HG03108 (cell line): ENCODE results near the gene TMC6.
"Not testable (repeated sequence)": the region's sequence is repeated elsewhere in the genome, so short reads cannot be mapped to it uniquely, and the experiment has no call there.

Experiments used
- ATAC-seq: cut with Tn5 transposase; IDR thresholded peaks from one replicate; pipeline ENCODE4 v1.9.1; 2021; ENCODE audit warnings: moderate library complexity; ENCODE audit not compliant: unreplicated experiment

Gene TMC6

DNA sequence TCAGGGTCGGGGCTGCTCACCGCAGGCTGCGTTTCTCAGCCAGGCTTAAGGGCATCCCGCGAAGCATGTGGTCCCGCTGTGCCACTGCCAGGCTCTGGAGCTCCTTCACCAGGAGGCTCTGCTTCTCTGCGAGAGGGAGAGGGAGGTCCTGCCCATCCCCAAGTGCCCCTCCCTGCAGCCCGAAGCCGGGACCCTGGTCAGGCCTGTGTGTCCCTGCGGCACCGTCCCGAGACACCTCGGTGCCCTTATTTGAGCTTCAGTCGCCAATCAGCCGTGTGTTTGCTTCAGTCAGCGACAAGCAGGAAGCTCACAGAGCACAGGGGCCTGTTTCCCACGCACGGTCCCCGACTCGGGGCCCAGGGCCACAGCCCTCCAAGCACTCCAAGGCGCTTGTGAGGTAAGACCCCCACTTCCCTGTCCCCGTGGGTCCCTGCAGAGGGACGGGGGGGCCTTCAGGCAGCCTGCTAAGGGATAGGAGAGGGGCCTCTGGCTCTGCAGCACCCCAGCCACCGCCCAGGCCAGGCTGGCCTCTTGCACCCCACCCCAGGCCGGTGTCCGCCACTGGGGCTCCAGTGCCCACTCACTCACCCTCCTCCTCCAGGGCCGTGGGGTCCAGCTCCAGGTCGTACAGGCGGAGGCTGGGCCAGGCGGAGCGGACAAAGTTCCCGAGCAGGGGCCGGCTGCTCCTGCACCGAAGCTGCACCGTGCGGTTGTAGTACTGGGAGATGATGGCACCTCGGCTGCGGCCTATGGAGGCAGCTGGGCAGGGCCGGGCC is 3.2 kb downstream of the TMC6 start:
- ATAC-seq, result no peak

DNA sequence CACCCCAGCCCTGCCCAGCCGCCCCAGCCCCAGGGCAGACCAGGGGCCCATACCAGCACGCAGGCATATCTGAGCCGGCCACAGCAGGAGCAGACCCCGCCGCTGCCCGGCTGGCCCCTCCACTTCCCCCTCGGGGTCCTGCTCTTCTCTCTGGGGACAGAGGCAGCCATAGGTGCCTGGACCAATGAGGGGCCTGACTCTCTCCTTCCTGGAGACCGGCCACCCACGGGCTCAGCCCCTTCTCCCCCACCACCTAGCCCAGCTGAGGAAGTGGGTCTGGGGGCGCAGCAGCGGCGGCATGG is 3.8 kb downstream of the TMC6 start:
- ATAC-seq, result no peak

DNA sequence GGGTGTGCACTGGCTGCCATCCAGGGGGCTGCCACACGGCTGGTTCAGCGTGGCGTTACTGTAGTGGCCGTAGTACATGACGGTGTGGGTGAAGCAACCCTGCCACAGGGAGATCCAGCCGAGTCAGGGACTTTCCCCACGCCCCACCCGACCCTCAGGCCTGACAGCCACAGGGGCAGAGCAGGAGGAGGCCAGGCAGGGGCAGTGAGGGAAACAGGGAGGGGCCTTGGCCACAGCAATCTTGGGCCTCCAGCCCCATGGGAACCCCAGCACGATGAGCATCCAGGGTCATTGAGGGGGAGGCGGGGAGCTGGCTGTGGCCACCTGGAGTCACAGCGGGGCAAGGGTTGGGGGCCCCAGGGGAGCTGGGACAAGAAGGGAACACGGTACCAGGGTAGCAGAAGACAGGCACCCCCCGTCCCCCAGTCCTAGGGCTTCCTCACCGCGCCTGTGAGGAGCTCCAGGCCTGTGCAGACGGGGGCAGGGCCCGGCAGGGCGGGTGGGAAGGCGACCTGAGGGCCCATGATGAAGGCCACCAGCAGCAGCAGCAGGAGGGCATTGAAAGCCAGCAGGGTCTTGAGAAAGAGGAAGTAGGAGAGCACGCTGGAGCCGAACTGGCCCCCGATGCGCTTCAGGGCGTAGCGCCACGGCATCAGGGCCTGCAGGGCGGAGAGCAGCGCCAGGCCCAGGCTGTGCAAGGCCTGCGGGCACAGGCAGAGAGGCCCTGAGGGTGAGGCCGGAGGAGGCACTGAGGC is 4.3 kb downstream of the TMC6 start:
- no peak for ATAC-seq

DNA sequence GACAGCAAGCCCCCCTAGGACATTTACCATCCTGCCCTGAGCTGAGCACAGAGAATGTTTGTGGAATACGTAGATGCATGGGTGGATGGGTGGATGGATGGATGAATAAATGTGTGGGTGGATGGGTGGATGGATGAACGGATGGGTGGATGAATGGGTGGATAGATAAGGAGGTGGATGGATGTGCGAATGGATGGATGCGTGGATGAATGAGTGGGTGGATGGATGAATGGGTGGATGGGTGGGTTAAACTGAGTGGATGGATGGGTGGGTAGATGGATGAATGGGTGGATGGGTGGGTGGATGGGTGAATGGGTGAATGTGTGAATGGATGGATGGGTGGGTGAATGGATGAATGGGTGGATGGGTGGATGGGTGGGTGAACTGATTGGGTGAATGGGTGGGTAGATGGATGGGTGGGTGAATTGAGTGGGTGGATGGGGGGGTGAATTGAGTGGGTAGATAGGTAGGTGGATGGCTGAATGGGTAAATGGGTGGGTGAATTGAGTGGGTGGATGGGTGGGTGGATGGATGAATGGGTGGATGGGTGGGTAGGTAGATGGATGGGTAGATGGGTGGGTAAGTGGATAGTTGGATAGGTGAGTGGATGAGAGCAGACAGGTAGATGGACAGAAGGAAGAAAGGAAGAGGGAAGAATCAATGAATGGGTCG is 5.2 kb downstream of the TMC6 start:
- ATAC-seq, result no peak

DNA sequence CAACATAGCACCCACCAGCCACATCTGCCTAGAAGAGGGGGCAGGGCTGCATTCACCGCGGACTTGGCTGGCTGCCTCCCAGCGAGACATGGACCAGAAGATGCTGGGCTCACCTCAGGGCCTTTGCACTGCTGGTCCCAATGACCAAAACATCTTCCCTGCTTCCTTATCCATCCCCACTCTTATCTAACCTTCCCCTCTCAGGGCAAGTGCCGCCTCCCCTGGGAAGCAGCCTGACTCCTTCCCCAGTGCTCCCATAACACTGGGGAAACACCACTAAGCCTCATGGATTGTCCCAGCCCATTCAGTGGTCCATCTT is 5.7 kb downstream of the TMC6 start:
- ATAC-seq, result no peak

DNA sequence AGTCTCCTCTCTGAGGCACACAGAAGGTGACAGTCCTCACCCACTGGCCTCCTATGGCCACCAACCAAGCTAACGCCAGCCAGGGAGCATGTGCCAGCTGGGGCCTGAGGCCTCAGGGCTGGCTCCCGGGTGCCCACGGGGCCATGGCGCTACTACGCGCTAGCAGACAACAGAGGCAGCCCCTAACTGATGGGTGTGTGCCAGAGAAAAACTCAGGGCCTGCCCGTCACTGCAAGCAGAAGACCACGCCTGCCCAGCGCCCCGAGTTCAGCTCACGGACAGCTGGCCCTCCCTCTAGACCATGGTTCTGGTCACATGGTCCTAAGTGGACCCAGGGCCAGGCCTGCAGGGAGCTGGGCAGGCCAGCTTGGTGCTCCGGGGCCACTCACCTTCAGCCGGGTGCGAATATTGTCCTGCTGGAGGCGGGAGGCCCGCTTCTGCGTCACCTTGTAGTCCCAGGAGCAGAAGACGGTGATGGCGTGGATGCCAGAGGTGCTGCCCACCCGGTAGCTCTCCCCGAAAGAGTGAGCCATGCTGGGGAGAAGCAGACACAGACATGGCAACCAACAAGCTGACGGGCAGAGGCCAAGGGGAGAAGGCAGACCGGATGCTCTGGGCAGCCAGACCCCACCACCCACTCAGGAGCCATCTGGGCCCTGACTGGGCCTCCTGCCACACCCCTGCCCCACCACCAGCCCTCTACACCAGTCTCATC is 6.2 kb downstream of the TMC6 start:
- no peak for ATAC-seq

- ATAC-seq, result no peak
Observed at GRCh38 chr17:78121801-78122215, 6.7 kb downstream of the TMC6 start.

- ATAC-seq, result no peak
Observed at GRCh38 chr17:78120971-78121800, 7.4 kb downstream of the TMC6 start.

GRCh38 chr17:78120537-78120936 is 8.0 kb downstream of the TMC6 start:
- no peak for ATAC-seq

GRCh38 chr17:78118801-78119241 is 9.7 kb downstream of the TMC6 start:
- no peak for ATAC-seq

DNA sequence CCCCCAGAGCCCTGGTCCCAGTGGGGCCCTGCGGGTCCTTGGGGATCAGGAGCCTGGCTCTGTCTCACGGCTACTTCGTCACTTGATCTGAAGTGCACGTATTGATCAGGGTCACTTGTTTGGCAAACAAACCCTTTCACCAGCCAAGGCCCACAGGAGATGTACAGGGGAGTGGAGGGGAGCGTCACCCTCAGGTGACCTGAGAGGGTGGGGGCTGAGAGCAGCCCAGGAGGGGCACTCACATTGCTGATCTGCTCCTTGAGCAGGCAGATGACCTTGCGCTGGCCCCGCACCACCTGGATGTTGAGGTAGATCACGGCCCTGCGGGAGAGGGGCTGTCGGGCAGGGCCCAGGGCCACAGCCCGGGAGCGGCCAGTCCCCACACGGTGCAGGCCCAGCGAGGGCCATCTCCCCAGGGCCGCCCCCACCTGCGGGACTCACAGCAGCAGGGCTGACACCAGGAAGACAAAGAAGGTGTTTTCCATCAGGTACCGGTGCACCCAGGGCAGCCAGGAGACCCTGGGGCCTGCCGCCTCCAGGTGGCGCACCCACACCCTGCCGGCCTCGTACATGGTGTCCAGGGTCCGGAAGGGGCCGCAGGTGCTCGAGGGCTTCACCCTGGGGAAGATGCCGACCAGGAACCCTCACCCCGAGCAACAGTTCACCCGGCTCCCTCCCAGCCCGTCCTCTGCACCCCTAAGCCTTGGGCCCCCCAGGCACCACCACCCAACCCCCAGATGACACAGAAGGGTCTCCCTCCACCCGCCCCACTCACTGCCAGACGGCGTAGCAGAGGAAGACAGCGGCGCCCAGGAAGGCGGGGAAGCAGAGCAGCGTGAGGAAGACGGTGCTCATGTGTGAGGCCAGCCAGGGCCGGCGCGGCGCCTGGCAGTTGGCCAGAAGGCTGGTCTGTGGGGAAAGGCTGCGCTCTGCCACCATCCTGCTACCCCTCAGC is 11.3 kb downstream of the TMC6 start:
- no peak for ATAC-seq

DNA sequence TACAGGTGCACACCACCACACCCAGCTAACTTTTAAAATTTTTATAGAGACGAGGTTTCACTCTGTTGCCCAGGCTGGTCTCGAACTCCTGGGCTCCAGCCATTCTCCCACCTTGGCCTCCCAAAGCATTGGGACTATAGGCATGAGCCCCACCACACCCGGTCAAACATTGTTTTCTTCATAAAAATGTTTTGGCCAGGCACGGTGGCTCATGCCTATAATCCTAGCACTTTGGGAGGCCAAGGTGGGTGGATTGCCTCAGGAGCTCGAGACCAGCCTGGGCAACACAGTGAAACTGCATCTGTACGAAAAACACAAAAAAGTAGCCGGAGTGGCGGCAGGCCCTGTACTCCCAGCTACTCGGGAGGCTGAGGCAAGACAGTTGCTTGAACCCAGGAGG is 12.1 kb downstream of the TMC6 start:
- no peak for ATAC-seq

DNA sequence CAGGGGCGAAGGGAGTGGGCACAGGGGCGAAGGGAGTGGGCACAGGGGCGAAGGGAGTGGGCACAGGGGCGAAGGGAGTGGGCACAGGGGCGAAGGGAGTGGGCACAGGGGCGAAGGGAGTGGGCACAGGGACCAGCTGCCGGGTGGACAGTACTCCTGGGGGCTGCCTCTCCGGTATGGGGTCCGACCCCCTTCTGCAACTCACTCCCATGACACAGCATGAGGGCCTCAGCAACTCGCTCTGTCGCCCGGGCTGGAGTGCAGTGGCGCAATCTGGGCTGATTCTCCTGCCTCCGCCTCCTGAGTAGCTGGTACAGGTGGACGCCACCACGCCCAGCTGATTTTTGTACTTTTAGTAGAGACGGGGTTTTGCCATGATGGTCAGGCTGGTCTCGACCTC is 12.8 kb downstream of the TMC6 start:
- ATAC-seq, result not testable (repeated sequence)

- ATAC-seq, result no peak
Observed at GRCh38 chr17:78114831-78115723, 13.5 kb downstream of the TMC6 start.

DNA sequence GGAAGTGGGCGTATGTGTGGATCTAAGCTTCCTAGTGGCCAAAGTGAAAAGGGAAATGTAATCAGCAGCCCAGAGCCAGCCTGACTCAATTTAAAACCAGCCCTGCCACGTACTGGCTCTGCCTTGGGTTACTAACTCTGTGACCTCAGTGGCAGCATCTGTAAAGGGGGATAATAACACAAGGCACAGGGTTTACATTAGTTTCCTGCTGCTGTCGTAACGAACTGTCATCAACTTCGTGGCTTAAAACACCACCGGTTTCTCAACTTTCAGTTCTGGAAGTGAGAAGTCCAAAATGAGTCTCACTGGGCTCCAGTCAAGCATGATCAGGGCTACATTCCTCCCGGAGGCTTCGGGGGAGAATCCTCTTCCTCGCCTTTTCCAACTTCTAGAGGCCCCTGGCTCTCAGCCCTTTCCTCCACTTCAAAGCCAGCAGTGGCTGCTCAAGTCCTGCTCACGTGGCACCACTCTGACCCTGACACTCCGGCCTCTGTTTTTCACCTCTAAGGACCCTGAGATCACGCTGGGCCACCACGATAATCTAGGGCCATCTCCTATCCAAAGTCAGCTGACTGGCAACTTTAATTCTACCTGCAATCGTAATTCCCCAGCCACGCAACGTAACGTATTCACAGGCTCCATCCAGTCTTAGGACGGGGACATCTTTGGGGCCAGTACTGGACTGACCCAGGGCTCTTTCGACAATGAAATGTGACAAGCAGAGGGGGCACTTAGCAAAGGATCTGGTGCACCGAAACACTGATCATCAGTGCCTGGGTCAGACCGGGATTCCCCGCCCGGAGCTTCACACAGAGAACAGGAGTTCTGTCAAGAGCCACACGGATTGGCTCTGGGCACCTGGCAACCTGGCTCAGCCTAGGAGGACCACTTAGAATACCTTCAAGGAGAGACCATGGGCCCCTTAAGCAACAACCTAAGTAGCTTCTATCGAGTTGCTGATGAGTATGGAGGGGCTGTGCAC is 14.5 kb downstream of the TMC6 start:
- no peak for ATAC-seq

- ATAC-seq, result peak; percentile 56
Observed at GRCh38 chr17:78112518-78113471, 15.8 kb downstream of the TMC6 start.
